KMS-11 (cell line): Measurements from ENCODE around the gene SGO1.

ENCODE experiments used
- H2AFZ ChIP-seq: fragments of 200-600 bp; sonication (generic); 2 replicates; pipeline ENCODE4 v1.6.1; 2016; ENCODE audit warnings: antibody characterized with exemption, mixed run types, low read depth
- H3K27ac ChIP-seq: fragments of 200-600 bp; sonication (generic); 2 replicates; pipeline ENCODE4 v1.6.1; 2016; ENCODE audit warnings: mild to moderate bottlenecking, mixed run types
- H3K27me3 ChIP-seq: fragments of 200-600 bp; sonication (generic); 2 replicates; pipeline ENCODE4 v1.6.1; 2017; ENCODE audit warnings: mild to moderate bottlenecking, low read depth, mixed run types, moderate library complexity; ENCODE audit not compliant: insufficient read depth
- H3K36me3 ChIP-seq: fragments of 200-600 bp; sonication (generic); 2 replicates; pipeline ENCODE4 v1.6.1; 2017; ENCODE audit warnings: mild to moderate bottlenecking, mixed run types; ENCODE audit not compliant: insufficient read depth
- H3K4me1 ChIP-seq: fragments of 200-600 bp; sonication (generic); 2 replicates; pipeline ENCODE4 v1.6.1; 2016; ENCODE audit warnings: mild to moderate bottlenecking, low read depth, mixed run types; ENCODE audit not compliant: poor library complexity, severe bottlenecking
- H3K4me2 ChIP-seq: fragments of 200-600 bp; sonication (generic); 2 replicates; pipeline ENCODE4 v1.7.0; 2016; ENCODE audit warnings: mild to moderate bottlenecking, mixed run types
- H3K4me3 ChIP-seq: fragments of 200-600 bp; sonication (generic); IDR thresholded peaks from 2 replicates; pipeline ENCODE4 v1.6.1; 2017; ENCODE audit warnings: low read depth, low read length, mixed read lengths; ENCODE audit not compliant: insufficient read depth
- H3K79me2 ChIP-seq: fragments of 200-600 bp; sonication (generic); 2 replicates; pipeline ENCODE4 v1.6.1; 2016; ENCODE audit warnings: low read depth, mixed run types; ENCODE audit not compliant: insufficient read depth
- H3K9ac ChIP-seq: fragments of 200-600 bp; sonication (generic); 2 replicates; pipeline ENCODE4 v1.6.1; 2016; ENCODE audit warnings: mild to moderate bottlenecking, mixed run types
- H4K20me1 ChIP-seq: fragments of 200-600 bp; sonication (generic); 2 replicates; pipeline ENCODE4 v1.6.1; 2016; ENCODE audit warnings: mild to moderate bottlenecking, mixed run types; ENCODE audit not compliant: insufficient read depth
- TF ChIP-seq, protein P1 (sequence below): fragments of 200-600 bp; sonication (generic); conservative IDR thresholded peaks from 2 replicates; pipeline ENCODE4 v1.6.1; 2017; ENCODE audit warnings: low read depth, mild to moderate bottlenecking, antibody characterized with exemption, low read length, moderate library complexity, mixed read lengths

Gene SGO1

DNA sequence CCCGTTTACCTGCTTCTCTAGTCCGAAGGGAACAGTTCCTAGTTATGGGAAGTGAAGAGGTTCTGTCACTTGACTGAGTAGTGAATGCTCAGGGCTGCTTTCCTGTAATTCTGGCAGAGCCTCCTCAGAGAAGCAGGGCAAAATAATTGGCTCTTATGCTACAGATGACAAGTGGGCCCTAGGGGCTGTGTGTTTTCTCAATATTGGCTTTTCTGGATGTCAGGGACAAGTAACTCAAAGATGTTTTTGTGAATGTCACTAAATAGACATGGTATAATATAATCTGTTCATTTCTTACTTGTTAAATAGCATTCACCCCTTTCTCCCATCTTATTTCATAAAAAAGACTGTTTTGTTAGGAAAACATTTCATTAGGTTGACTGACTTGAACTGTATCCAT is 40.1 kb downstream of the SGO1 start:
- Histone ChIP-seq H3K27me3 (no peaks in the 10 kb centered on the region), H2AFZ (no peak overlapping the region), H3K79me2 (no peaks in the 10 kb centered on the region), H3K27ac (no peak overlapping the region), H3K4me3 (no peak overlapping the region), H3K36me3 (no peaks in the 10 kb centered on the region), H3K4me1 (no peaks in the 10 kb centered on the region), H3K4me2 (no peak overlapping the region), H3K9ac (no peak overlapping the region), H4K20me1 (no peaks in the 10 kb centered on the region)
- TF ChIP-seq, protein P1, sequence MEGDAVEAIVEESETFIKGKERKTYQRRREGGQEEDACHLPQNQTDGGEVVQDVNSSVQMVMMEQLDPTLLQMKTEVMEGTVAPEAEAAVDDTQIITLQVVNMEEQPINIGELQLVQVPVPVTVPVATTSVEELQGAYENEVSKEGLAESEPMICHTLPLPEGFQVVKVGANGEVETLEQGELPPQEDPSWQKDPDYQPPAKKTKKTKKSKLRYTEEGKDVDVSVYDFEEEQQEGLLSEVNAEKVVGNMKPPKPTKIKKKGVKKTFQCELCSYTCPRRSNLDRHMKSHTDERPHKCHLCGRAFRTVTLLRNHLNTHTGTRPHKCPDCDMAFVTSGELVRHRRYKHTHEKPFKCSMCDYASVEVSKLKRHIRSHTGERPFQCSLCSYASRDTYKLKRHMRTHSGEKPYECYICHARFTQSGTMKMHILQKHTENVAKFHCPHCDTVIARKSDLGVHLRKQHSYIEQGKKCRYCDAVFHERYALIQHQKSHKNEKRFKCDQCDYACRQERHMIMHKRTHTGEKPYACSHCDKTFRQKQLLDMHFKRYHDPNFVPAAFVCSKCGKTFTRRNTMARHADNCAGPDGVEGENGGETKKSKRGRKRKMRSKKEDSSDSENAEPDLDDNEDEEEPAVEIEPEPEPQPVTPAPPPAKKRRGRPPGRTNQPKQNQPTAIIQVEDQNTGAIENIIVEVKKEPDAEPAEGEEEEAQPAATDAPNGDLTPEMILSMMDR, result no peak

DNA sequence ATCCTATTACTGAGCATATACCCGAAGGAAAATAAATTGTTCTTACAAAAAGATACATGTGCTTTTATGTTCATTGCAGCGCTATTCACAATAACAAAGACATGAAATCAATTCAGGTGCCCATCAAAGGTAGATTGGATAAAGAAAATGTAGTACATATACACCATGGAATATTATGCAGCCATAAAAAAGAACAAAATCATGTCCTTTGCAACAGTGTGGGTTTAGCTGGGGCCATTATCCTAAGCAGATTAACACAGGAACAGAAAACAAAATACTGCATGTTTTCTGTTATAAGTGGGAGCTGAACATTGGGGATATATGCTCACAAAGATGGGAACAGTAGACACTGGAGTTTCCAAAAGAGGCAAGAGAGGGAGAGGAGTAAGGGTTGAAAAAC is 42.5 kb downstream of the SGO1 start:
- H3K9ac ChIP-seq, result no peak overlapping the region
- no peaks in the 10 kb centered on the region for H3K36me3 ChIP-seq
- H2AFZ ChIP-seq, result no peak overlapping the region
- H3K4me2 ChIP-seq, result no peak overlapping the region
- H3K27me3 ChIP-seq, result no peaks in the 10 kb centered on the region
- H3K79me2 ChIP-seq, result no peaks in the 10 kb centered on the region
- H3K4me1 ChIP-seq, result no peaks in the 10 kb centered on the region
- no peak overlapping the region for H3K27ac ChIP-seq
- TF ChIP-seq, protein P1, result no peak
- H4K20me1 ChIP-seq, result no peaks in the 10 kb centered on the region
- H3K4me3 ChIP-seq, result no peak overlapping the region

GRCh38 chr3:20142517-20142916 is 43.5 kb downstream of the SGO1 start:
- Histone ChIP-seq H3K79me2 (no peaks in the 10 kb centered on the region), H3K4me2 (no peak overlapping the region), H3K4me3 (no peak overlapping the region), H3K27me3 (no peaks in the 10 kb centered on the region), H2AFZ (no peak overlapping the region), H3K27ac (no peak overlapping the region), H3K9ac (no peak overlapping the region), H3K36me3 (no peaks in the 10 kb centered on the region), H4K20me1 (no peaks in the 10 kb centered on the region), H3K4me1 (no peaks in the 10 kb centered on the region)
- TF ChIP-seq, protein P1, result no peak

DNA sequence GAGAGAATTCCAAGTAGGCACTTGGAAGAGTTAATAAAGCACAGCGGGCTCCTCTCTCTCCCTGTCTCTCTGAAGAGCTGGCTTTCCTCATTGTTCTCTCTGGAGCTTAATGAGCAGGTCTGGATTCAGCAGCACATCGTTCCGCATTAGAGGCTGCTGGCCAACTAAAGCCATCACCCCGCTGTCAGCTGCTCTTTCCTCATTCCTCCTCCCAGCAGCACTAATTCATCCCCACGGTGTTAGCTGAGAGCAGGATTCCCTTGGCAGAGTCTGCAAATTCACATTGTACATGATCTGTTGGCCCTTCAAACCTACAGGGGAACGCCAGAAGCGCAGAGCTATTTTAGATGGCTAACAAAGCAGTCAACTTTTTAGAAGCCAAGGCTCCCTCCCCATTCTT is 44.2 kb downstream of the SGO1 start:
- TF ChIP-seq, protein P1, result no peak
- Histone ChIP-seq H2AFZ (no peak overlapping the region), H3K79me2 (no peaks in the 10 kb centered on the region), H3K4me2 (no peak overlapping the region), H3K36me3 (no peaks in the 10 kb centered on the region), H3K4me1 (no peaks in the 10 kb centered on the region), H3K4me3 (no peak overlapping the region), H4K20me1 (no peaks in the 10 kb centered on the region), H3K9ac (no peak overlapping the region), H3K27me3 (no peaks in the 10 kb centered on the region), H3K27ac (no peak overlapping the region)
